SK-N-SH treated with all-trans-retinoic acid at 6 μM for 48 hours (cell line): Measurements from ENCODE around the gene CGN.

Experiments used
- ATAC-seq: fragments of 200-7000 bp; cut with Tn5 transposase; 3 replicates; pipeline ENCODE4 v1.9.1; 2020; ENCODE audit warnings: mild to moderate bottlenecking, moderate library complexity
- ARNTL ChIP-seq: fragments of 450-650 bp; formaldehyde crosslinking; IDR thresholded peaks from 2 replicates; pipeline ENCODE4 v1.5.0; 2020; ENCODE audit warnings: low read depth, mild to moderate bottlenecking, moderate library complexity, borderline replicate concordance
- BACH2 ChIP-seq: fragments of 250-450 bp; sonication (Bioruptor Pico); IDR thresholded peaks from 2 replicates; pipeline ENCODE4 v1.9.0; 2021; ENCODE audit warnings: mild to moderate bottlenecking, borderline replicate concordance
- CSDC2 ChIP-seq: fragments of 250-450 bp; sonication (Bioruptor Pico); IDR thresholded peaks from 2 replicates; pipeline ENCODE4 v1.5.0; 2020; ENCODE audit warnings: mild to moderate bottlenecking, moderate library complexity
- ESRRG ChIP-seq: fragments of 250-450 bp; sonication (Bioruptor Pico); IDR thresholded peaks from 2 replicates; pipeline ENCODE4 v1.6.1; 2021; ENCODE audit warnings: mild to moderate bottlenecking
- GLIS3 ChIP-seq: fragments of 250-450 bp; sonication (Bioruptor Pico); IDR thresholded peaks from 2 replicates; pipeline ENCODE4 v1.5.0; 2020; ENCODE audit warnings: mild to moderate bottlenecking, moderate library complexity
- ISL1 ChIP-seq: fragments of 250-450 bp; sonication (Bioruptor Pico); IDR thresholded peaks from 2 replicates; pipeline ENCODE4 v2.1.2; 2022; ENCODE audit warnings: mild to moderate bottlenecking, moderate library complexity
- OSR1 ChIP-seq: fragments of 250-450 bp; sonication (Bioruptor Pico); IDR thresholded peaks from 2 replicates; pipeline ENCODE4 v1.8.0; 2022; ENCODE audit warnings: moderate library complexity, mild to moderate bottlenecking, inconsistent platforms
- PPARA ChIP-seq: fragments of 250-450 bp; sonication (Bioruptor Pico); IDR thresholded peaks from 2 replicates; pipeline ENCODE4 v1.5.0; 2020; ENCODE audit warnings: mild to moderate bottlenecking, borderline replicate concordance
- TCF4 ChIP-seq: fragments of 250-450 bp; sonication (Bioruptor Pico); IDR thresholded peaks from 2 replicates; pipeline ENCODE4 v1.8.0; 2021; ENCODE audit warnings: mild to moderate bottlenecking, moderate library complexity, borderline replicate concordance
- TOX ChIP-seq: fragments of 250-450 bp; sonication (Bioruptor Pico); IDR thresholded peaks from 2 replicates; pipeline ENCODE4 v1.8.0; 2021; ENCODE audit warnings: mild to moderate bottlenecking, moderate library complexity, borderline replicate concordance
- ZC3H10 ChIP-seq: fragments of 250-450 bp; sonication (Bioruptor Pico); IDR thresholded peaks from 2 replicates; pipeline ENCODE4 v1.5.1; 2021; ENCODE audit warnings: mild to moderate bottlenecking, moderate library complexity
- ZFP30 ChIP-seq: fragments of 450-650 bp; formaldehyde crosslinking; IDR thresholded peaks from 2 replicates; pipeline ENCODE4 v1.5.0; 2022; ENCODE audit warnings: mild to moderate bottlenecking, moderate library complexity
- ZNF70 ChIP-seq: fragments of 450-650 bp; formaldehyde crosslinking; IDR thresholded peaks from 2 replicates; pipeline ENCODE4 v1.5.0; 2020; ENCODE audit warnings: mild to moderate bottlenecking, moderate library complexity
- ZNF8 ChIP-seq: fragments of 450-650 bp; formaldehyde crosslinking; IDR thresholded peaks from 2 replicates; pipeline ENCODE4 v1.5.0; 2020; ENCODE audit warnings: mild to moderate bottlenecking, moderate library complexity
- TF ChIP-seq, protein P1 (sequence below): fragments of 250-450 bp; sonication (Bioruptor Pico); IDR thresholded peaks from 2 replicates; pipeline ENCODE4 v1.8.0; 2021; ENCODE audit warnings: low read depth, mild to moderate bottlenecking, moderate library complexity, borderline replicate concordance
- TF ChIP-seq, protein P2 (sequence below): fragments of 250-450 bp; sonication (Bioruptor Pico); IDR thresholded peaks from 2 replicates; pipeline ENCODE4 v1.5.1; 2021; ENCODE audit warnings: mild to moderate bottlenecking, moderate library complexity
- TF ChIP-seq, protein P3 (sequence below): fragments of 250-450 bp; sonication (Bioruptor Pico); IDR thresholded peaks from 2 replicates; pipeline ENCODE4 v1.8.0; 2020; ENCODE audit warnings: mild to moderate bottlenecking, moderate library complexity, borderline replicate concordance
- TF ChIP-seq, protein P4 (sequence below): fragments of 250-450 bp; sonication (Bioruptor Pico); IDR thresholded peaks from 2 replicates; pipeline ENCODE4 v1.5.1; 2020; ENCODE audit warnings: low read depth, mild to moderate bottlenecking, moderate library complexity
- TF ChIP-seq, protein P5 (sequence below): fragments of 250-450 bp; sonication (Bioruptor Pico); IDR thresholded peaks from 2 replicates; pipeline ENCODE4 v1.5.0; 2020; ENCODE audit warnings: mild to moderate bottlenecking, moderate library complexity

The CGN gene

DNA sequence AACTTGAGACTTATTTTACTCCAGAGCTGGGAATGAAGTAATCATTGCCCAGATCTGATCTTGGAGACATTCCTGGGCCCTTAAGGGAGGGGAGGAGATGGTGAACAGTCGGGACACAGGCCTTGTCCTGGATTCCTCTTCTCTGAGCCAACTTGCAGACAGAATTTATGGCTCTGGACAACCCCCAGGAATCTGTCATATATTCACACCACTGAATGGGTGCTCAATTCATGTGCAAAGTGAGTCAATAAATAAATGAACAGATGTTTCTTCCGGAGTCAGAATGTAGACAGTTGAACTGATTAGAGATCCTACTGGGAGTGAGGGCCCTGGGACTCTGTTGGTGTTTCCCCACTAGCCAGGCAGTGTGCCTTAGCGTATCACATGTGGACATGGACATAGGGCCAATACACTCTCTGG, 31.5 kb downstream of the CGN start (continued):
- TF ChIP-seq, protein P1, sequence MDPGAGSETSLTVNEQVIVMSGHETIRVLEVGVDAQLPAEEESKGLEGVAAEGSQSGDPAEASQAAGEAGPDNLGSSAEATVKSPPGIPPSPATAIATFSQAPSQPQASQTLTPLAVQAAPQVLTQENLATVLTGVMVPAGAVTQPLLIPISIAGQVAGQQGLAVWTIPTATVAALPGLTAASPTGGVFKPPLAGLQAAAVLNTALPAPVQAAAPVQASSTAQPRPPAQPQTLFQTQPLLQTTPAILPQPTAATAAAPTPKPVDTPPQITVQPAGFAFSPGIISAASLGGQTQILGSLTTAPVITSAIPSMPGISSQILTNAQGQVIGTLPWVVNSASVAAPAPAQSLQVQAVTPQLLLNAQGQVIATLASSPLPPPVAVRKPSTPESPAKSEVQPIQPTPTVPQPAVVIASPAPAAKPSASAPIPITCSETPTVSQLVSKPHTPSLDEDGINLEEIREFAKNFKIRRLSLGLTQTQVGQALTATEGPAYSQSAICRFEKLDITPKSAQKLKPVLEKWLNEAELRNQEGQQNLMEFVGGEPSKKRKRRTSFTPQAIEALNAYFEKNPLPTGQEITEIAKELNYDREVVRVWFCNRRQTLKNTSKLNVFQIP (CRISPR knock-in tag): no peak
- TF ChIP-seq ZNF70: no peak
- TF ChIP-seq TCF4 (CRISPR knock-in tag): no peak
- TF ChIP-seq, protein P2, sequence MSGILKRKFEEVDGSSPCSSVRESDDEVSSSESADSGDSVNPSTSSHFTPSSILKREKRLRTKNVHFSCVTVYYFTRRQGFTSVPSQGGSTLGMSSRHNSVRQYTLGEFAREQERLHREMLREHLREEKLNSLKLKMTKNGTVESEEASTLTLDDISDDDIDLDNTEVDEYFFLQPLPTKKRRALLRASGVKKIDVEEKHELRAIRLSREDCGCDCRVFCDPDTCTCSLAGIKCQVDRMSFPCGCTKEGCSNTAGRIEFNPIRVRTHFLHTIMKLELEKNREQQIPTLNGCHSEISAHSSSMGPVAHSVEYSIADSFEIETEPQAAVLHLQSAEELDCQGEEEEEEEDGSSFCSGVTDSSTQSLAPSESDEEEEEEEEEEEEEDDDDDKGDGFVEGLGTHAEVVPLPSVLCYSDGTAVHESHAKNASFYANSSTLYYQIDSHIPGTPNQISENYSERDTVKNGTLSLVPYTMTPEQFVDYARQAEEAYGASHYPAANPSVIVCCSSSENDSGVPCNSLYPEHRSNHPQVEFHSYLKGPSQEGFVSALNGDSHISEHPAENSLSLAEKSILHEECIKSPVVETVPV (CRISPR knock-in tag): no peak
- TF ChIP-seq OSR1 (CRISPR knock-in tag): no peak
- no peak for TF ChIP-seq ISL1 (CRISPR knock-in tag)
- no peak for TF ChIP-seq PPARA (CRISPR knock-in tag)
- TF ChIP-seq BACH2 (CRISPR knock-in tag): no peak
- no peak for TF ChIP-seq TOX (CRISPR knock-in tag)
- no peak for TF ChIP-seq ESRRG (CRISPR knock-in tag)

DNA sequence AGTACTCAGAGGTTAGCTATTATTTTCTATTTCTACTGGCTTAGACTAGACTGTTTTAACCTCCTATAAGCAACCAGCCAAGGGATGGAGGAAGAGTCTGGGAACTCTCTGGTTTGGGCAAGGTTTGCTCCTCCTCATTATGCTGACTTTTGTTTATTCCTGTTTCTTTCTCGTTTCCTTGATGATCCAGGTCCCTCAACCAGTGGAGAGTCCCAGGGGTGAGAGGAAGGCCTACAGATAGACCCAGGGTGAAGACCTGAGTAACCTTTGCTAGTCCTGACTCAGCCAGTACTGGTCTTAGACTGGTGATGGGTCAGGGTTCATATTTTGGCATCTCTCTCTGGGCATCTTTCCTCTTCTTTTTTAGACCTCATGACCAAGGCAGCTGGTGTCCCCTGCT, 34.4 kb downstream of the CGN start:
- TF ChIP-seq, protein P3, sequence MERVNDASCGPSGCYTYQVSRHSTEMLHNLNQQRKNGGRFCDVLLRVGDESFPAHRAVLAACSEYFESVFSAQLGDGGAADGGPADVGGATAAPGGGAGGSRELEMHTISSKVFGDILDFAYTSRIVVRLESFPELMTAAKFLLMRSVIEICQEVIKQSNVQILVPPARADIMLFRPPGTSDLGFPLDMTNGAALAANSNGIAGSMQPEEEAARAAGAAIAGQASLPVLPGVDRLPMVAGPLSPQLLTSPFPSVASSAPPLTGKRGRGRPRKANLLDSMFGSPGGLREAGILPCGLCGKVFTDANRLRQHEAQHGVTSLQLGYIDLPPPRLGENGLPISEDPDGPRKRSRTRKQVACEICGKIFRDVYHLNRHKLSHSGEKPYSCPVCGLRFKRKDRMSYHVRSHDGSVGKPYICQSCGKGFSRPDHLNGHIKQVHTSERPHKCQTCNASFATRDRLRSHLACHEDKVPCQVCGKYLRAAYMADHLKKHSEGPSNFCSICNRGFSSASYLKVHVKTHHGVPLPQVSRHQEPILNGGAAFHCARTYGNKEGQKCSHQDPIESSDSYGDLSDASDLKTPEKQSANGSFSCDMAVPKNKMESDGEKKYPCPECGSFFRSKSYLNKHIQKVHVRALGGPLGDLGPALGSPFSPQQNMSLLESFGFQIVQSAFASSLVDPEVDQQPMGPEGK (CRISPR knock-in tag): no peak
- TF ChIP-seq ZNF70 (no peak), GLIS3 (no peak), TCF4 (CRISPR knock-in tag) (no peak), TOX (CRISPR knock-in tag) (no peak), CSDC2 (CRISPR knock-in tag) (no peak), ZNF8 (CRISPR knock-in tag) (no peak)
- TF ChIP-seq, protein P1 (CRISPR knock-in tag): no peak
- TF ChIP-seq, protein P2 (CRISPR knock-in tag): no peak
- TF ChIP-seq, protein P4, sequence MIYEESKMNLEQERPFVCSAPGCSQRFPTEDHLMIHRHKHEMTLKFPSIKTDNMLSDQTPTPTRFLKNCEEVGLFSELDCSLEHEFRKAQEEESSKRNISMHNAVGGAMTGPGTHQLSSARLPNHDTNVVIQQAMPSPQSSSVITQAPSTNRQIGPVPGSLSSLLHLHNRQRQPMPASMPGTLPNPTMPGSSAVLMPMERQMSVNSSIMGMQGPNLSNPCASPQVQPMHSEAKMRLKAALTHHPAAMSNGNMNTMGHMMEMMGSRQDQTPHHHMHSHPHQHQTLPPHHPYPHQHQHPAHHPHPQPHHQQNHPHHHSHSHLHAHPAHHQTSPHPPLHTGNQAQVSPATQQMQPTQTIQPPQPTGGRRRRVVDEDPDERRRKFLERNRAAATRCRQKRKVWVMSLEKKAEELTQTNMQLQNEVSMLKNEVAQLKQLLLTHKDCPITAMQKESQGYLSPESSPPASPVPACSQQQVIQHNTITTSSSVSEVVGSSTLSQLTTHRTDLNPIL (CRISPR knock-in tag): no peak
- no peak for ATAC-seq

GRCh38 chr1:151546011-151546925, 35.1 kb downstream of the CGN start:
- no peak for ATAC-seq
- TF ChIP-seq, protein P3 (CRISPR knock-in tag): no peak
- TF ChIP-seq, protein P4 (CRISPR knock-in tag): no peak
- TF ChIP-seq ZFP30 (CRISPR knock-in tag) (no peak), ZC3H10 (CRISPR knock-in tag) (no peak), TCF4 (CRISPR knock-in tag) (no peak), ARNTL (CRISPR knock-in tag) (no peak), PPARA (CRISPR knock-in tag) (no peak)
- TF ChIP-seq, protein P5, sequence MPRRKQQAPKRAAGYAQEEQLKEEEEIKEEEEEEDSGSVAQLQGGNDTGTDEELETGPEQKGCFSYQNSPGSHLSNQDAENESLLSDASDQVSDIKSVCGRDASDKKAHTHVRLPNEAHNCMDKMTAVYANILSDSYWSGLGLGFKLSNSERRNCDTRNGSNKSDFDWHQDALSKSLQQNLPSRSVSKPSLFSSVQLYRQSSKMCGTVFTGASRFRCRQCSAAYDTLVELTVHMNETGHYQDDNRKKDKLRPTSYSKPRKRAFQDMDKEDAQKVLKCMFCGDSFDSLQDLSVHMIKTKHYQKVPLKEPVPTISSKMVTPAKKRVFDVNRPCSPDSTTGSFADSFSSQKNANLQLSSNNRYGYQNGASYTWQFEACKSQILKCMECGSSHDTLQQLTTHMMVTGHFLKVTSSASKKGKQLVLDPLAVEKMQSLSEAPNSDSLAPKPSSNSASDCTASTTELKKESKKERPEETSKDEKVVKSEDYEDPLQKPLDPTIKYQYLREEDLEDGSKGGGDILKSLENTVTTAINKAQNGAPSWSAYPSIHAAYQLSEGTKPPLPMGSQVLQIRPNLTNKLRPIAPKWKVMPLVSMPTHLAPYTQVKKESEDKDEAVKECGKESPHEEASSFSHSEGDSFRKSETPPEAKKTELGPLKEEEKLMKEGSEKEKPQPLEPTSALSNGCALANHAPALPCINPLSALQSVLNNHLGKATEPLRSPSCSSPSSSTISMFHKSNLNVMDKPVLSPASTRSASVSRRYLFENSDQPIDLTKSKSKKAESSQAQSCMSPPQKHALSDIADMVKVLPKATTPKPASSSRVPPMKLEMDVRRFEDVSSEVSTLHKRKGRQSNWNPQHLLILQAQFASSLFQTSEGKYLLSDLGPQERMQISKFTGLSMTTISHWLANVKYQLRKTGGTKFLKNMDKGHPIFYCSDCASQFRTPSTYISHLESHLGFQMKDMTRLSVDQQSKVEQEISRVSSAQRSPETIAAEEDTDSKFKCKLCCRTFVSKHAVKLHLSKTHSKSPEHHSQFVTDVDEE: no peak
